Adrenal gland (tissue), 5 donors: Measurements from ENCODE around the gene RUNX1.

ENCODE experiments used
- POLR2A ChIP-seq, 2 donors: fragments of 450-650 bp; IDR thresholded peaks; one replicate each; pipeline ENCODE4 v1.6.1; 2017; ENCODE audit warnings: antibody characterized with exemption in 2 of 2, mild to moderate bottlenecking in 2 of 2, moderate library complexity in 1 of 2
- TF ChIP-seq, protein P1 (sequence below), 6 experiments: fragments of 450-650 bp in 4 of 6; fragments of 200-600 bp in 2 of 6; sonication (generic) in 1 of 6; IDR thresholded peaks; 1 replicate in 5 of 6; 2 replicates in 1 of 6; pipeline versions ENCODE4 v1.5.1 to v1.8.0; 2016 to 2021; ENCODE audit warnings: antibody characterized with exemption in 6 of 6, mild to moderate bottlenecking in 2 of 6, moderate library complexity in 1 of 6
- donor health status: DM: no; HTN: no; CAD: no.

DNA sequence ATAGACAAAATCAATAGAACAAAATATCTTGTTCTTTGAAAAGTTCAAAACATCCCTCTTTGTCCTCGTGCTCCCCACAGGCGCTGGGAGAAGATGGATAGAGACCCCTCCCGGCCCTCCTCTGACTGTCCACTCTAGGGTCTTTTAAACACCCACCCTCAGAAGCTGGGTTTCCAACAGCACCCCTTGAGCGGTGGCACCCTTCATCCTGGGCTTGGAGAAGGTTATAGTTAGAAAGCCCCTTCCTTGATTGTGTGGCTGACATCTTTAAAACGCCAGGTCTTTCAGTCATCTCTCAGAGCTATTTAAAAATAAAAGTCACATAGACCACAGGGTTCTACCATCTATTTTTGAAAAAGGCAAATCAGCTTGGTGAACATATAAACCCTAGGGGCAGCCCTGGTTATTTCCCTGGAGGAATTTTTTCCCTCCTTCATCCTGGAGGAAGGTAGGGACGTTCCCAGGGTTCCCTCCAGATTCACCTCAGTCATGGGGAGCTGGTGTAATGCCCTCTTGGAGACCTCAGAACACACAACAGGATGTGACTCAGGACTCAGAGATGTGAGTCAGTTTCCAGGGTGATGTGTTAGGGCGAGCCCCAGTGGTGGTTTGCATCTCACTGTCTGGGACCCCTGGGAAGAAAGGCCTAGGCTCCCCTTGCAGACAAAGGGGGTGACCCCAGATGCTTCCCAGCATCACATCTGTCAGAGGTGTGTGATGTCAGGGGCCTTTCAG is 241.8 kb downstream of the RUNX1 start:
- TF ChIP-seq, protein P1, sequence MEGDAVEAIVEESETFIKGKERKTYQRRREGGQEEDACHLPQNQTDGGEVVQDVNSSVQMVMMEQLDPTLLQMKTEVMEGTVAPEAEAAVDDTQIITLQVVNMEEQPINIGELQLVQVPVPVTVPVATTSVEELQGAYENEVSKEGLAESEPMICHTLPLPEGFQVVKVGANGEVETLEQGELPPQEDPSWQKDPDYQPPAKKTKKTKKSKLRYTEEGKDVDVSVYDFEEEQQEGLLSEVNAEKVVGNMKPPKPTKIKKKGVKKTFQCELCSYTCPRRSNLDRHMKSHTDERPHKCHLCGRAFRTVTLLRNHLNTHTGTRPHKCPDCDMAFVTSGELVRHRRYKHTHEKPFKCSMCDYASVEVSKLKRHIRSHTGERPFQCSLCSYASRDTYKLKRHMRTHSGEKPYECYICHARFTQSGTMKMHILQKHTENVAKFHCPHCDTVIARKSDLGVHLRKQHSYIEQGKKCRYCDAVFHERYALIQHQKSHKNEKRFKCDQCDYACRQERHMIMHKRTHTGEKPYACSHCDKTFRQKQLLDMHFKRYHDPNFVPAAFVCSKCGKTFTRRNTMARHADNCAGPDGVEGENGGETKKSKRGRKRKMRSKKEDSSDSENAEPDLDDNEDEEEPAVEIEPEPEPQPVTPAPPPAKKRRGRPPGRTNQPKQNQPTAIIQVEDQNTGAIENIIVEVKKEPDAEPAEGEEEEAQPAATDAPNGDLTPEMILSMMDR (IDR thresholded peaks at IDR 0.05): no peak
- TF ChIP-seq POLR2A (IDR thresholded peaks at IDR 0.05): no peak
